Activated gamma-delta T cell (primary cell): Measurements from ENCODE around the gene CELF2.

Experiments
- DNase-seq: peaks from one replicate; lab custom pipeline; 2025; lab: John Stamatoyannopoulos, UW

Gene CELF2

DNA sequence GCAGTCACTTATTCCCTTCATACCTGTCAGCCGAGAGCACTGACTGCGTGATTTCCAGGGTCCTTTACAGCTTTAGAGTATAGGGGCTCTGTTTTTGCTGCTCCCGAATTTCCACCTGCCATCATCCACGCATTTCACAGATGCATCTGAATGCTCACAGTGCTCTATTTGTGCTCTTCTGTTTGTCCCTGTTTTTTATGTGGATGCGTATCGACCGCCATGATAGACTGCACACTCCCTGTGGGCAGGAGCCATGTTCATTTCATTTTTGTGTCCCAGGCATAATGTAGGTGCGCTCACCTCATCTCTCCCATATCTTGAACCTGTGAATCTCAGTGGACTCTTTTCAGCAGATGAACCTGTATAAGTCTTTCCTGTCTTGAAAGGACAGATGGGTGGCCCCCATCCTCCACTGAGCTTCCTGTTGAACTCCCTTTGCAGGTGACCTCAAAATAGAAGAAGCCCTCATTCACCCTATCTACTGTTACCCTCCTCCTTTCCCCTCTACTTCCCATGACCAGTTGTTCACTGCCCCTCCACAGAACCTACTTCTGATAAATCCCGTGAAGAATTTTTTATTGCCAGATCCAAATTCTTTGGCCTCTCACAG lies 228.4 kb downstream of the CELF2 start:
- no peak for DNase-seq

- DNase-seq = no peak
Observed at GRCh38 chr10:11246752-11247467, 229.2 kb downstream of the CELF2 start.

- DNase-seq = no peak
Observed at GRCh38 chr10:11249152-11249807, 231.6 kb downstream of the CELF2 start.

DNA sequence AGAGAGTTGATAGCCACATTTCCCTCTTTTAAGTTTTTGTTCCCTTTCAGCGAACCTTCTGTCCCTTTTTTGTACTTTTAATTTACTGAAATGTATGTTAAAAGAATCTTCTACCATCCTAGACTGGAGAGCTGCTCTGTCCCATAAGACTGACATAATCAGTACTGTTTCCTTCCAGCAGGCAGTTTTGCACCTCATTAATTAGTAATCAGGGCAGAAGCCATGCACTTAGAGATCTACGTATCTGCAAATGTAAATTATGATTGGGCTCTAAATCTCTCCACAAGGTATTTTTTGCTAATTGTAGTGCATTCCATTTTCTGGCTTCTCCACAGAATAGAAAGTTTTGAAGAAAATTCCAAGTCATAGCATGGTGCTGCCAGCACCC lies 232.1 kb downstream of the CELF2 start:
- no peak for DNase-seq

- DNase-seq = no peak
Observed at GRCh38 chr10:11250304-11250703, 232.6 kb downstream of the CELF2 start.

DNA sequence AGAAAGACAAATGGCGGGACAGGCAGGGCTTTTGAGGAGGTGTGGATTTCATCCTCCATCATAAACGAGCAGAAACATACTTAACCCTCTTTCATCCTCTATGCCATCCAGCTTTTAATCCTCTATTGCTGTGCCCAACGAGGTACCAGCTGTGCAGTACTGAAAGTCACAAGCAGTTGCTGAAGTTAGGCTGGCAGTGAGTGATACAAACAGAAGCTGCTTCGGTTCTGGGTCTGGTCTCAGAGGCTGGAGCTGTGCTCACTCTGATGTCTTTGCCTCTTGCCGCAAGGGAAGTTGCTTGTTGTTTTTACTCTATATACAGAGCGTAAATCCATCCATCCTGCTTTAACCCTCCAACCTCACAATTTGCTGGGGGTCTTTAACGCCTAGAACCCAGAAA lies 235.2 kb downstream of the CELF2 start:
- DNase-seq = no peak

DNA sequence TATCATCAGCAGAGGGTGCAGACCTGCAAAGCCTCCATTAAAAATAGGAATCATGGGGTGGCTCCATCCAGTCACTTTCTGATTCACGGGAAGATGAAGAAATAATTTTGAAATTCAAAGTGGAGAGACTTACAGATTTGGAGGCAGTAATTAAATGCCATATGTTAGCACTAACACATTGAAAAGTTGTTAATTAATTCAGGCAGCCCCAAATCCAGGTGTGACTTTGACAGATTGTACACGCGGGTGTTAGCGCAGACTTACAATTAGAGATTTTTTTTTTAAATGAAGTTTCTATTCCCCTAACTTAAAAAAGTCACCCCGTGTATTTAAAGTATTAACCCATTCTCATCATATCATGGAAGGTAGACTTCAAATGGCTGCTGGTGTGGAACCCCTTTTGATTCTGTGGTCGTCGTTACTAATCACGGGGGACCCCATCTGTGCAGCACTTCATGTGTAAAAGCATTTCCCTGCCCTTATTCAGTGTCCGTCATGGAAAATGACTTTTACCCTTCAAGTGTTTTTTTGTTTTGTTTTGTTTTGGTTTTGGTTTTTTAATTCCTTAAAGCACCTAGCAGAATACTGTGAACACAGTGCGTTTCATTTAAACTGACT lies 235.8 kb downstream of the CELF2 start:
- DNase-seq = no peak

- DNase-seq = no peak
Observed at GRCh38 chr10:11255156-11255555, 237.5 kb downstream of the CELF2 start.

- DNase-seq = no peak
Observed at GRCh38 chr10:11255796-11256444, 238.2 kb downstream of the CELF2 start.

DNA sequence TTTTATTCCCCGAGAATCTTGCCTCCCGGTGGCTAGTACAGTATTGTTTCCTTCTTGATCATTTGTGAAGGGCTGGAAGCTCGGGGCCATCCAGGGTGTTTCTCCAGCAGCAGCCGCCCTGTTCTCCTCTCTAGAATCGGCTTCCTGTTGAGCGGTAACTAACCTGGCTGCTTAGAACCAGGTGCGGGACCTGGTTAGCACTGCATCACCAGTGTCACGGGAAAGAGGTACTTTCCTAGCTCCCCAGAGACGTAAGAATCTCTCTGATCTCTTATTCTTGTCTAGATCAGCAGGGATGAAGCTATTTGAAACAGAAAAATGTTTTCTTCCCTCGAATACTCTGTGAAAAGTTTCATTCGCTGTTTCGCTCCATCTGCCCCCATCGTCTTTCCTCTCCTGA lies 239.2 kb downstream of the CELF2 start:
- DNase-seq = no peak

DNA sequence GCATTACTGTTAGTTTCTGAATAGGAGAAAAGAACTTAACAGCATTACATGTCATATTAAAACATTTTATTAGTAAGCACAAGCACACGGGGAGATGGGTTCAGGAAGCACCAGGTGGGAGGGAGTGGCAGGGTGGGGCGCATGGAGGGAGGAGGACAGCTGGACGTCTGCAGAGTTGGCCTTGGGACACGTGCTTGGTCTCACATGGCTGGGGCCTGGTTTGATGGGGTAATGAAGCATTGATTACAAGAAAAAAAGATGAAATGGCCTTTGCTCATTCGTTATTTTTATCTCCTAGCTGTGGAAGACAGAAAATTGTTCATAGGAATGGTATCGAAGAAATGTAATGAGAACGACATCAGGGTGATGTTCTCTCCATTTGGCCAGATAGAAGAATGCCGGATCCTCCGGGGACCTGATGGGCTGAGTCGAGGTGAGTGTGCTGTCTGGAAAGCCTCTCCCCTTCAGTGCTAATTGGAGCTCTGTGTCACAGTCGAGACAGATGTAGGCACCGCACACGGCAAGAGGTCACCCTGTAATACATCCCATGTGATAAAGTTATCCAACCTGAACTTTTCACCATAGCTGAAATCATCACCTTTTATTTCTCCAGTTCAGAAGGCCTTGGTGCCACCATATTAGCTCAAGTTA lies 239.9 kb downstream of the CELF2 start:
- DNase-seq = no peak

DNA sequence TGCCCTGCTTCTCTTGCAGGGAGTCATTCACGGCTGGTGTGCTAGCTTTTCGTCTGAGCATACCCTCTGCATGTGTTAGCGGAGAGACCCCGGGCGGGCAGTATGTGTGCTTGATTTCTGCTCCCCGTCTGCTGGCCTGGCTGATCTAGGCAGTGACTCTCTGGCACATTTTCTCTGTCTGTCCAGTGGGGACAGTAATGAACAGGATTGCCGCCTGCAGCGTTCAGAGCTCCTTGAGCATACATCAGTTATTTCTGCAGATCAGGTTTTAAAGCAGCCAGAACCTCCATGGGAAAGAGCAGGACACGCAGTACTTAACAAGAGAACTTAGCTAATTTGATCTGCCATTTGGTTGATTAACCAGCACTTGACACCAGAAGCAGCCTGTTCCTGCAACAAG lies 242.5 kb downstream of the CELF2 start:
- DNase-seq = no peak

GRCh38 chr10:11261143-11261542 lies 243.5 kb downstream of the CELF2 start:
- no peak for DNase-seq

GRCh38 chr10:11261687-11262493 lies 244.2 kb downstream of the CELF2 start:
- DNase-seq = no peak

GRCh38 chr10:11262494-11263345 lies 245.0 kb downstream of the CELF2 start:
- no peak for DNase-seq

DNA sequence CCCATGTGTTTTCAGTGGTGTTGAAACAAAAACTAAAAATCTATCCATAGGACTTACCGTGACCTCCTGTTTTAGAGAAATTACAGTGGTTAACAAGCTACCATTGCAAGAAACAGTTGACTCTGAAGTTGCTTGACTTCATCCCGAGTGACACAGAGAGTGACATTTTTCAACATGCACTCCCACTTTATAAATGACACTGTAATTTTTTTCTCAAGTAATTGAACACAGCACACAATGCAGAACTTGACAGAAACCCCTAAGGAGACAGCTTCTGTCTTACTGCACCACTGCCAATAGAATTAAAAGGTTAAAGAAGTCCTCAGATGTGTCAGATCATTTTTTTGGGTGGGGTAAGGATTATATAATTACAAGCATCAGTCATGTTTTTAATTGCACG lies 246.1 kb downstream of the CELF2 start:
- DNase-seq = no peak

GRCh38 chr10:11264296-11265048 lies 246.8 kb downstream of the CELF2 start:
- no peak for DNase-seq

- DNase-seq = no peak
Observed at GRCh38 chr10:11265484-11265883, 247.8 kb downstream of the CELF2 start.

GRCh38 chr10:11266426-11266825 lies 248.8 kb downstream of the CELF2 start:
- no peak for DNase-seq
